Right kidney (tissue), 1 donor: ENCODE measurements around the gene CMBL.
"Not testable (repeated sequence)": the region's sequence is repeated elsewhere in the genome, so short reads cannot be mapped to it uniquely, and the experiment has no call there.

Experiments used
- DNase-seq: peaks from one replicate; pipeline ENCODE4 v3.0.0-alpha.2; 2016

CMBL gene

DNA sequence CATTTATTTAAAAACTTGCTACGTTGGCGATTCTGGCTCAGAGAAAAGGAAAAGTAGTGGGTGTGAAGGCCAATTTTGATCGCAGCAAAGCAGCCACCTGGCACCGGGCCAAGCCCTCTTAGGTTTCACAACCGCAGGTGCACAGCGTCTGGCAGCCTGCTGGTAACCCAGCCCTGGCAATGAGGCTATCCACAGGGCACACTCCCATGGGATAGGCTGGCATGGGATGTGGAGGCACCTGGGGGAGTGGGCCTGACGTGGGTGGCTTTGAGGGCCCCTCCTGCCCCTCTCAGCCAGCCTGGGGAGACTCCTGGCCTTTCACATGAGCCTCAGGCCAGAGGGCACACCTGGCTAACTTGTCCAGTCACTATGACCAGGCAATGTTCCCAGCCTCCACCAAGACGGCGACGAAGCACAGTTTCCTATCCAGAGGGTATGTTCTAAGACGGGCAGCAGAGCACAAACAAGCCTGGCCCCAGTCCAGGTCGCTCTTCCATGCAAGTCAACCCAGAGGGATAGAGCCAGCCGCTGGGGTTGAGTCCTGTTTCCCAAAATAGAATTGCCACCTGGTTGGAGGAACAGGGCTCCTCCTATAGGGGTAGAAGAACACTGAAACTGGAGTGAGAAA is 19.0 kb downstream of the CMBL start:
- peak; percentile 57 for DNase-seq

DNA sequence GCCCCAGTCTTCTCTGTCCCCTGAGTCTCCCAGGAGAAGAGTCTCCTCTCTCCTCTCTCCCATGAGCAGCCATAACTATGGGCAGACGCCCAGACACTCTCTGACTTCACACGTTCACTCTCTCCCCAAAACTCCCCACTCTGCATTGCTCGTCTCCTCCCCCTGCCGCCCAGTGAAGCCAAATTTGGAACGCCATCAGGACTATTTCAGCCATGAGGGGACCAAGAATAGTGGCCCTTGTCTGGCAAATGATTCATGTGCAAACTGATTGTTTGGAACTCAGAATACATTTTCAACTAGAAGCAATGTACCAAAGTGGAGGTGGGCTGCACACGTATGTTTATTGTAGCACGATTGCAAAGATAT is 20.9 kb downstream of the CMBL start:
- DNase-seq = no peak

DNA sequence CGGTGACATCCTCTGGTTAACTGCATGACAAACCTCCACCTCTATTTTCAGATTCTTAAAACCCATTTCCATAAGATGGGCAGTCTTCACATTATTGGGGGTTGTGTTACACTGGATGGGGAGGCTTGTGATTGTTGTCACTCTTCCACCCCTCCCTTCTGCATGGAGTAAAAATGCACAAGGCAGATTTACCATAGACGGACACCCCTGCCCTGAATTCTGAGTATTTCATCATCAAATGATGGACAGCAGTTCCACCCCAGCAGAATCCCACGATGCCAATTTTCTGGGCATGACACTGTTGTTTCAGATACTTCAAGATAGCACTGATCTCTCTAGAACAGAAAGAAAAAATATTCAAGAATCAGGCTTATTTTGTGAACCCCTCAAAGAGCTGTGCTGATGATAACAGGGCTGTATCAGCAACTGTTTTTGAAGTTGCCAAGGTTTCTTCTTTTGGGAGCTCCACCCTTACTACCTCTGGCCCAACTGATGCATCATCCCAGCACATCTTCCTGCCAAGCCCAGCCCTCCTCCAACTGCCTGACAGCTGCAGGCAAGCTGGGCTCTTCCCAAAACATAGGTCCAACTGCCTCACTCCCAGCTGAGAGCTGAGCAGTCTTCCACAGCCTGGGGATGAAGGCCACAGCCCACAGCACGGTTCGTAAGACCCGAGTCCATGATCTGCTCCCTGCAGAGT is 21.4 kb downstream of the CMBL start:
- no peak for DNase-seq

DNA sequence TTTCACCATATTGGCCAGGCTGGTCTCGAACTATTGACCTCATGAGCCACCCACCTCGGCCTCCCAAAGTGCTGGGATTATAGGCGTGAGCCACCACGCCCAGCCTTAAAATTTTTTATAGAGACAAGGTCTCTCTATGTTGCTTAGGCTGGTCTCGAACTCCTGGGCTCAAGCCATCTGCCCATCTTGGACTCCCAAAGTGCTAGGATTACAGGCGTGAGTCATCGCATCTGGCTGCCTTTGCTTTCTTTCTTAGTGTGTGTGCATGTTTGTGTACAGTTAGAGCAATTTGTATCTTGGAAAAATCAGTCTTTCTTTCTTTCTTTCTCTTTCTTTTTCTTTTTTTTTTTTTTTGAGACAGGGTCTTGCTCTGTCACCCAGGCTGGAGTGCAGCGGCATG is 22.3 kb downstream of the CMBL start:
- DNase-seq = not testable (repeated sequence)

DNA sequence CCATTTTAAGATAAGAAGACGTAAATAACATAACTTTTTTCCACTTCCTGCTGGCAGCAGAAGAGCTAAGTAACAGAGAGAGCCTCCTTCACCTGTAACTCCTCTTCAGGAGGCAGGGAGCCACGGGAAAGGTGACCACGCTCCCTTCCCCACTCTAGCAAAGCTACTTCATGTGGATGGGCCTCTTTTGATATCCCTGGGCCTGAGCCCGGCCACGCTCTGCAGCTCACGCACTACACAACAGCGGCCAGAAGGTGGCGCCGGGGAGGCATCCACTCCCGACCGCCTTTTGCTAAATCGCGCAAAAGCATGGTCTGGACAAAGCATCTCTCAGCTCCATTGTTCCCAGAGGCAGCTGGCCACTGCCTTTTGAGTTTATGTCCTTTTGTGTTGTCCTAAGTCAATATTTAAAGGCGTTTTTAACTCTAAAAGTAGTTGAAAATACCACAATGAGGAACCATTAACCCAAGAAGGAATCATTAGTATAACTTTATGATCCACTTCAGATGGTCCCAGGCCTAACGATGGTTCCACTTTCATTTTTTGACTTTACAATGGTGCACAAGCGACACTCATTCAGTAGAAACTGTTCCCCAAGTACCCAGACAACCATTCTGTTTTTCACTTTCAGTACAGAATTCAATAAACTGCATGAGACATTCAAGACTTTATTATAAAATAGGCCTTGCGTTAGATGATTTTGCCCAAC is 23.6 kb downstream of the CMBL start:
- peak; percentile 73 for DNase-seq

DNA sequence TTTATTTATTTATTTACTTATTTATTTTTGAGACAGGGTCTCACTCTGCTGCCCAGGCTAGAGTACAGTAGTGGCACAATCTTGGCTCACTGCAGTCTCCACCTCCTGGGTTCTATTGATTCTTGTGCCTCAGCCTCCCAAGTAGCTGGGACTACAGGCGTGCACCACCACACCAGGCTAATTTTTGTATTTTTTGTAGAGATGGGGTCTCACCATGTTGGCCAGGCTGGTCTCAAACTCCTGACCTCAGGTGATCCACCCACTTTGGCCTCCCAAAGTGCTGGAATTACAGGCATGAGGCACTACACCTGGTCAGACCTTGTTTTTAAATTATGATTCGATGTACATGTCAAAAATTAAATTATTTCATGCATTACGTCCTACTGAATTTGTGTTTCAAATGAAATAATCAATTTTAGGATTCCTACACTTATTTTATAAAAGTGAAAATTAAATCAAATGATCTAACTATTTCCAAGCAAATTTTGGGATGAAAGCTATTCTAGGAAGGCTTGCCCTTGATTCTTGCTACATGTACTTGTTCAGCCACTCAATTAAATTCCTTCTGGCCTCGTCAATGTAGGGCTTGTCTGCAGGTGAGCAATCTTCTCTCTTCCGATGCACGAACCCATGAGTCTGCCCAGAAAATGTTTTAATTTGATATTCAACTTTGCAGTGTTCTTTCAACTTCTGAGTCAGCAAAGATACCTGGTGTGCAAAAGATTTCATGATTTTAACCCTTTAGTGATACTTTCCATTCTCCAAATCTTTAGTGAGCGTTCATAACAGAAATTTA is 27.6 kb downstream of the CMBL start:
- DNase-seq = no peak

DNA sequence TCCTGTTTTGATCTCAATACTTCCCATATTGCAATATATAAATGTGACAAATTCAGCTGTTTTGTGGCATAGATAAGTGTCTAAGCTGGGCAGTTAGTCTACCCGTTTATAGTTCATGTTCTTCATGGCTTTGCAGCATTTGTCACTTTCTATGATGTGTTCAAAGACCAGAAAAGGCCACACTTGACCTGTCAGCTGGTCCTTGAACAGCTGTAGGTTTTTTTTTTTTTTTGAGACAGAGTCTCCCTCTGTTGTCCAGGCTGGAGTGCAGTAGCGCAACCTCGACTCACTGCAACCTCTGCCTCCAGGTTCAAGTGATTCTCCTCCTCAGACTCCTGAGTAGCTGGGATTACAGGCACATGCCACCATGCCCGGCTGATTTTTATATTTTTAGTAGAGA is 28.4 kb downstream of the CMBL start:
- no peak for DNase-seq

DNA sequence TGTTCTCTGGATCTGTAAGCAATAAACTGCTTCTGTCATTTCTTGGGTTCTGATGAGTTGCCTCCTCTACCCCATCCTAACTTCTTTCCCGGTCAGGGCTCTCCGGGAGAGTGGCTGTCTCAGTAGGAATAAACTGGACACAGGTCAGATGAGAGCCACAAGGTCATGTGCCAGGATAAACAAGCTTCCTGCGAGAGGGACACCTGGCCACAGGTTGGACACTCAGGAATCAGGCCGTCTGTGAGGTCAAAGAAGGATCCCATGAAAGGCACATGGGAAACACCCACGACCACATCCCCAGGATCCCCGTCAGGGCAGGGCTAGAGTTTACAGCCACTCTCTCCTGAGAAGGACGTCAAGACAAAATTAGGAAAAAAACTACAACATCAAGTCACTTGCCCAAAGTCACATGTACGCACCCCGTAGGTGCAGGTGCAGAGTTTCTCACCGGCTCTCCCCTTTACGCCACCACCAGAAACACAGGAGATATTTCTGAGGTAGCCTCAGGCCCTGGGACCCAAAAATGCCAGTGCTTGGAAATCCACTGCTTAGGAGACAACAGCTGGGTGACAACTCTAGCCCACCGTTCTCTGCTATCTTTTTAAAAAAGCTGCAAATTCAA is 28.9 kb downstream of the CMBL start:
- no peak for DNase-seq

DNA sequence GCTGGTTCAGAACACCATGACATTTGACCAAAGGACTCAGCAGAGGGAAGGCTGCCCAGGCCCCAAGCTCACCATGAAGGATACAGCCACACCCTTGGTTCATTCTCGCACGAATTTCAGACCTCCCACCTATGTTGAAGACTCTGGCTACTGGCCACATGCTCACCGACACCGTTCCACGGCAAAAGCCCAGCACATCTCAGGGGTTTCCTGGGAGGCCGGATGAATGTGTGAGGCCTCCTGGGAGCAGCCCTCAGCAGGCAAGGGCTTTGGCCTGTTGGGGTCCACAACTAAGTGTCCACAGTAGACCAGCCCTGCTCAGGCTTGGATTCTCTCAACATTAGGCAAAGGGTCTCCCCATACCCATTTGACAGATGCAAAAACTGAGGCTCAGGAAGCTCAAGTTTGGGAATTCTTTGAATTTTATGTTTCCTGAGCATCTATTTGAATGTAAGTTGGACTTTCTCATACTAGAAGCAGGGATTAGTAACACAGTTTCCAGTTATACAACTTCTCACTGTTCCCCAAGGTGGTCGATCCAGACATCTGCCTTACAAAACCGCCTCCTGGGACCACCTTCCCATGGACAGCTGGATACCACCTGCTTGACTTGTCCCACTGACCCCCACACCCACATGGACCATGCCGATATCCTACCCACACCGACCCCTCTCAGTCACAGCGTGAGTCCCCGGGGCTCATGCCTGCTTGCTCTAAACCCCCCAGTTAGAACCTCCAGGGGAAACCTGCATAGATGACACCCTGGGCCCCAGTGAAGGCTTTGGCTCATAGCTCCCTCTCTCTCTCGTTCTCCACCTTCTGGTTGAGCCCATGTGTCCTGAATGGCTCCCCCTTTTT is 29.7 kb downstream of the CMBL start:
- DNase-seq = no peak

DNA sequence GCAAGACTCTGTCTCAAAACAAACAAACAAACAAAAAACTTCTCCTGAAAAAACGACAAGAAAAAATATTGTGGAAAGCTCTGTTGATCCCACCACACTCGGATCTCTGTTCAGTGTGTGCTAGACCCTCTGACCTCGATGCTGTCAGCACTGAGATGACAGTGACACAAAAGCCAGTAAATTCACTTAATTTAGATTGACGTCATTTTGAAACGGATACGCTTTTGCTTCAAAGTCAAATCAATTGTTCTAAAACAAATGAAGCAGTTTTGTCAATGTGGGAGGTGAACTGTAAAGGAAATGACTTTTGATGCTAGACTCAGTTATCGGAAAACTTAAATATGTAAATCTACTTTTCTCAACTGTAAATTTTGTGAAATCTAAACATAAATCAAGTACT is 31.0 kb downstream of the CMBL start:
- DNase-seq = no peak

DNA sequence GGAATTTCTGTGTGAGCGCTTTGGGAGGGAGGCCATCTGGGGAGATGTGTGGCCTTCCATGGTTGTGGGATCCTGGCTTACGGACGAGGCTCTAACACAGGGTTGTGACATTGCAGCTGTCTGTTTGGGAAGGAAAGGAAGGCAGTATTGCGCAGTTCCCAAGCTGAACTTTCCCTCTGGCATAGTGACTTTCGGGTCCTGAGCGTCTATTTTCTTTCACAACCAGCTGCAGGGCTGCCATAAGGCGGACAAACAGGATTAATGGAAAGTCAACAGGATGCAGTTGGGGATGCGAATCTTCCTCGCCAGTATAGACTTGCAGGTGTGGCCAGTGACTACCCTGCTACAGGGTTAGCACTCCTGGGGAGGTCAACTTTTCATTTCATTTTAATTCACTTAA is 31.7 kb downstream of the CMBL start:
- no peak for DNase-seq

DNA sequence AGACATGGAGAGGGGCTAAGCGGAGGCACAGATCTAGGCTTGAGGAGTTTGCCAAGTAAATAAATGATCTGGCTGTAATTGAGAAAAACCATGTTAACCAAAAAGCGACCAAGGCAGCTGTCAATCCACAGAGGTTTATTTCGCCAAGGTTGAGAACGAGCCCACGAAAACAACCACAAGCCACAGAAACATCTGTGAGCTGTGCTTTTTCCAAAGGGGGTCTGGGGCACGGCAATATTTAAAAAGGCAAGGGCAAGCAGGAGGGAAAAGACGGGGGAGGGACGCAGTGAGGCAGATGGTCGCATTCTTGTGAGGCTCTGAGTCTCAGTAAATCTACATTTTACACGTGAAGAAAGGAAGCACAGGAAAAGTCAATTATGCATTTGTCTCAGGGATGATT is 32.2 kb downstream of the CMBL start:
- DNase-seq = no peak

DNA sequence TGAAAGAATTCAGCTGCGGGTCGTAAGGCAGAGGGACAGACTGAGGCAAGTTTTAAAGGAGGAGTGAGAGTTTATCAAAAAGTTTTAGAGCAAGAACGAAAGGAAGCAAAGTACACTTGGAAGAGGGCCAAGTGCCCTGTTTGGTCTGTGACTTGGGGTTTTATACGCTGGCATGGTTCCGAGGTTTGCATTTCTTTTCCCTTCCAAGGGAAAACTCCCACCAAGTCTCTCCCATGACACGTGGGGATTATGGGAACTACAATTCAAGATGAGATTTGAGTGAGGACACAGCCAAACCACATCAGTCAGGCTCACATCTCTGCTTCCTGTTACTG is 34.9 kb downstream of the CMBL start:
- DNase-seq = not testable (repeated sequence)

DNA sequence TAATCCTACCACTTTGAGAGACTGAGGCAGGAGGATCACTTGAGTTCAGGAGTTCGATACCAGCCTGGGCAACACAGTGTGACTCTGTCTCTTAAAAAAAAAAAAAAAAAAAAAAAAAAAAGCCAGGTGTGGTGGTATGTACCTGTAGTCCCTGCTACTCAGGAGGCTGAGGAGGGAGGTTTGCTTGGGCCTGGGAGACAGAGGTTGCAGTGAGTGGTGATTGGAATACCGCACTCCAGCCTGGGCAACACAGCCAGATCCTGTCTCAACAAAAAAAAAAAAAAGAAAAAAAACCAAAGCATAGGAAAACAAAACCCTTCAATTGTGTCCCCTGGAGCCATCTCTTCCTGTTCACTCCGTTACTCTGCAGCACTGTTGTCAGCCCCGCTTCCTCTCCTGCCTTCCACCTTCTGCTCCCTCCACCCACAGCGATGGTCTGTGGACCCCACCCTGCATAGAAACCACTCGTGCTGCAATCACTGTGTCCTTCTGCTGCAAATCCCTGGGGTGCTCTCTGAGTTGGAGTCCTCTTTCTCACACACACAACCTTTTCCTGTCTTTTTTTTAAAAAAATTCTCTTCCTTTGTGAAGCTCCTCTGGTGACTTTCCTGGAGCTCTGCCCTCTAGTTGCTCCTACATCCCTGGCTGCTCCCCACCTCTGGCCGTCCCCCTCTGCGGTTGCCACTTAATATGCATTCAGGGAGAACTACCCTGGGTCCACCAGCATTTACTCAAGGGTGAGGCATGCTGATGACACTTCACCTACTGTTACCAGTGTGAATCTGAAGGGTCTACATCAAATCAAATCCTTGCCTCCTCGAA is 35.4 kb downstream of the CMBL start:
- no peak for DNase-seq

DNA sequence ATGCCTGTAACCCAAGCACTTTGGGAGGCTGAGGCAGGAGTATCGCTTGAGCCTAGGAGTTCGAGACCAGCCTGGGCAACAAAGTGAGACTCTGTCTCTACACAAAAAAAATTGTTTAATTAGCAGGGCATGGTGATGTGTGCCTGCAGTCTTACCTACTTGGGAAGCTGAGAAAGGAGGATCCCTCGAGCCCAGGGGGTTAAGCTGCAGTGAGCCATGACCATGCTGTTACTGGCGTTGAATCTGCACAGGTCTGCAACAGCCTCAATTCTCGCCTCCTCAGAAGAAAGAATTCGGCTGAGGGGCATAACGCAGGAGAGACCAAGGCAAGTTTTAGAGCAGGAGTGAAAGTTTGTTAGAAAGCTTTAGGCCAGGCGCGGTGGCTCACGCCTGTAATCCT is 39.6 kb downstream of the CMBL start:
- DNase-seq = no peak

DNA sequence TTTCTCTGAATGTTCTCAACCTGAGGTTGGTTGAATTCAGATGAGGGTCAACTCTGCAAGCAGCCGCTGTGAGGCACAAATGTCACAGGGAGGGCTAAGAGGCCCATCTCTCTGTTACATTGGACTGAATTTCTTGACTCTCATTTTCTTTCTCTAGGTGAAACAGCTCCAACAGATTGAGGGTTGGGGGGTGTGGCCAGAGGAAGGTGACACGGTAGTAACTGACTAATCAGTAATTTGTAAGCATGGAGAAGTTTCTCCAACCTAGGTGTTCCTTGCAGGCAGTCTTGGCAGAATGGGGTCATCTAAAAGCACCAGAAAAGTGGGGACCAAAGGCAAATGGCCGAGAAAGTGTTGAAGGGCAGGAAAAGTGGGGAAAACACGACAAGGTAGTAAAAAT is 40.9 kb downstream of the CMBL start:
- no peak for DNase-seq

DNA sequence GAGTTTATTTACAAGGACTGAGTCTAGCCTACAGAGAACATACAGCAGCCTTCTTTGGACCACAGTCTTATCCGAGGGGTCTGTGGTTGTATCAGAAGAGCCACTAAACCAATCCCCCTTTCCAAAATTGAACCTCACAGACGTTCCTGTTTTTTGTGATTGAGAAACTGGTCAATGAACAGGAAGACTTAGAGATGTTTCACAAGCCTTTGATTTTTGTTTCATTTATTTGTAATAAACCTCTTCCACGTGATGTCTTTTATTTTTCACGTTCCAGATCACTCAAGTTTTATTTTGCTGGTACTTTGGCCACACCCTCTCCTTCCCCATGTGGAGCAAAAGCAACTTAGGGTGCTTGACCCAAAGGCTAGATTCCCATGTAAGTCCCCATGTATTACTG is 41.6 kb downstream of the CMBL start:
- no peak for DNase-seq

DNA sequence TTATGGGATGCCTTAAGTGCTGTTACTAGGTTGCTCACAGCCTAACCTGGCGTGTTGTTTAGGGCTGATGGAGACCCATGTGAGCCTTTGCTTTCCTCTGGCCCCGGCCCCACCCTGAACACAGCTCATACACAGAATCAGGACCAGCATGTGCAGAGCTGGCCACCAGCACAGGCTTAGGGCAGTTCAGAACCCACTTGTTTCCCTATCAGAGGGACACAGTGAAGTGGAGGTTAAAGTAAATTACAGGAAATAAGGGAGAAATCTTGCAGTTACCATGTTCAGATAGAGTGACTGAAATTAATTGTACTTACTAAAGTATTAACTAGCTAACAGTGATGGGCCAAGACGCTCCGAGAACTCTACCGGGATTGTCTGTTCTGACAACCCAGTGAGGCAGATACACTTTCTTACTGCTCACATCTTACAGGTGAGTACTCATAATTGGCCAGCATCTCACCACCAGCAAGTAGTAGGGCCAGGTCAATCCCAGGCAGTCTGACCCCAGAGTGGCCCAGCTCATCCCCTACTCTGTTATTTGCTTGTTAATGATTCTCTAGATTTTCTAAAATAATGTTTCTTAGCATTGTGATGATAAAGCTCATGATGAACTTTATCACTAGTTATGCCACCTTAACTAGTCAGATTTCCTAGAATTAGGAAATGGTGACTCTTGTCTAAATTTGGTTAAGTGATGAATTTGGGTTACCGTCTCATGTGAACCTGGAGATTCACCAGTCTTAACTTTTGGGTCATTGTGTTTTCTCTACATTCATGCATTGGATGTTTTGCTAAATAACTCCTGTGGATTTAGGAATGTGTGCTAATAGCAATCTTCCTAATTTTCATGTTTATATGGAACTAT is 42.2 kb downstream of the CMBL start:
- DNase-seq = no peak

DNA sequence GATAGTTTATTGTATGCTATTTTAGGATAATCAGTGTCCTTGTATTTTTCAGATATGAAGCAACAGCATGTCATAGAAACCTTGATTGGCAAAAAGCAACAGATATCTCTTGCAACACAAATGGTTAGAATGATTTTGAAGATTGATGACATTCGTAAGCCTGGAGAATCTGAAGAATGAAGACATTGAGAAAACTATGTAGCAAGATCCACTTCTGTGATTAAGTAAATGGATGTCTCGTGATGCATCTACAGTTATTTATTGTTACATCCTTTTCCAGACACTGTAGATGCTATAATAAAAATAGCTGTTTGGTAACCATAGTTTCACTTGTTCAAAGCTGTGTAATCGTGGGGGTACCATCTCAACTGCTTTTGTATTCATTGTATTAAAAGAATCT is 43.1 kb downstream of the CMBL start:
- DNase-seq = no peak

DNA sequence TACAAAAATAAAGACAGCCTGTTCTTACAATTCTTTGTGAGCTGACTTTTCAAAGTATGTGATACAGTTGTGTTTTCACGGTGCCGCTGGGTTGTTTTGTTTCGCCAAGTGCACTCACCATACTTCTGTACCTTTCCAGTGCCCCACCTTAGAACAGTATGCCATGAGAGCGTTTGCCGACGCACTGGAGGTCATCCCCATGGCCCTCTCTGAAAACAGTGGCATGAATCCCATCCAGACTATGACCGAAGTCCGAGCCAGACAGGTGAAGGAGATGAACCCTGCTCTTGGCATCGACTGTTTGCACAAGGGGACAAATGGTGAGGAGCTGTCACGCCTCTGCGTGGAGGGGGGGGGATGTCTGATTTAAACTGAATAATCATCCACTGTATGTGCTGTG is 44.7 kb downstream of the CMBL start:
- DNase-seq = no peak
